ENCODE results near the gene ZNRD2.
"Not testable (repeated sequence)": the region's sequence is repeated elsewhere in the genome, so short reads cannot be mapped to it uniquely, and the experiment has no call there.

ZNRD2 gene

DNA sequence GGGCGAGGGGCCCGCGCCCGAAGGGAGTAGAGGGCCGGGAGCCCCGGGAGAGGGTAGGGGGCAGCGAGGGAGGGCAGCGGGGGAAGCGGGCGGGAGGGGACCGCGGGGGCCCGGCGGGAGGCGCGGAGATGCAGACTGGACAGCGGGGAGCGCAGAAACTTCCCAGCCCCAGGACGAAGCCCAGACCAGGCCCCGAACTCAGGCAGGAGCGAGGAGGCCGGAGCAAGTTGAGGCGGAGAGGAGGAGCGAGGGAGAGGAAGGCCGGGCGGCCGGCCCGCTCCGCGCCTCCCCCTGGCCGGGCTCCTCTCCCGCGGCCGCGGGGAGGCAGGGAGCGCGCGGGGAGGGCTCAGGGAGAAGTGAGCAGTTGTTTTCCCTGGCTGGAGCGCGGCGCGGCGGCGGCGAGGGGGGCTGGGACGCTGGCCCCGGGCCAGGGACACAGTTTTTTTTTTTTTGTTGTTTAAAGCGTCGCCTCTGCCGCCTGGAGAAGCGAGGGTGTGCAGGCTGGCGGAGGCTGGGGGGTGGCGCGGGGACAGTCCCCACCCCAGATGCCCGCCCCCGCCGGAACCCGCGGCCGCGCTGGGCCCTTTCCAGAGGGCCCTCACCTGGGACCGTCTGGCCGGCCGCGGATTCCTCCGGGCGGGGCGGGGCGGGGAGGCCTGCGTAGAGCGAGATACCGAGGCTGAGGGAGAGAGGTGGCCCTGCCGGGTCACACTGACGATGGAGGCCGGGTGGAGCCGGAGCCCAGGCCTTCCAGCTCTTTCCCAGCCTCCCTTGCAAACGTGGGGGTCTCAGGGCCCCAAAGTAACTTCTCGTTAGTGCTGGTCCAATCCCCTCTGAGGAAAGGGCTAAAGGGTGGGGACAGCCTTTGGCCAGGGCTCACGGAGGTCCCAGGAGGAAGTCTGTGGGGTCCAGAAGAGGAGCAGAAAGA, 12.0 kb upstream of the ZNRD2 start, which contains the start of gene LTBP3:
Gene LTBP3 (minus strand): TSS at position 358 of the 928 bp plus-strand sequence. CDS start 400 bp downstream, outside the sequence.
- H3K4me3 Mint-ChIP-seq, result peak within 1 kb of the TSS; percentile 84
- H3K27me3 Mint-ChIP-seq, result no peaks in the 10 kb centered on the region
- H3K9me3 Mint-ChIP-seq, result no peaks in the 10 kb centered on the region
- H3K36me3 Mint-ChIP-seq (ENCODE audit: low read depth), result no peaks in the 10 kb centered on the region
- H3K27ac Mint-ChIP-seq, result peak within 1 kb of the TSS; percentile 92
- peak; percentile 67 for DNase-seq
- H3K4me1 Mint-ChIP-seq (ENCODE audit: low read depth), result peaks cover 67% of the 10 kb centered on the region

DNA sequence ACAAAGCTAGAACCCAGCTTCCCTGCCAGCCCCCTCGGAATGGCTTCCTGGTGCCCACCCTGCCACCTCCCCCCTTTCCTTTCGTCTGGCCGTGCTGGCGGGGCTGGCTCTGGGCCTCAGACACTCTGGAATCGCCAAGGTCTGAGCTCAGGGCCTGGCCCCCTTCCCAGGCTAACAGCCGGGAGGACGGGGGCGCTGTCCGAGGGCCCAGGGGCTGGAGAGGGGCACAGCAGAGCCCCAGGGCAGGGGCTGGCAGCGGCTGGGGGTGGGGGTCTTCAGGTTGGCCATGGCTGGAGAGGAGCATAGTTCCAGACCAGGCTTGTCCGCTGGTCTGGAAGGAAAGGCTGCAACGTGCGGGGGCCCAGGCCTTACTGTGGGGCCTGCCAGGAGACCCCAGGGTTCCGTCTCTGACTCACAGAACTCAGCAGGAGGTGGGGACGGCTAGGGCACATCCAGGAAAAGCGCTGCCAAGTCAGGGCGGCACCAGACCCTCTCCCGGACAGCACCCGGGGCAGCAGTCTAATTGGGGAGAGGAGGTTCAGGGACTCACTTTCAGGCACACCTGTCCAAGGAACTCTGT, 11.3 kb upstream of the ZNRD2 start:
- peaks cover 69% of the 10 kb centered on the region for H3K4me1 Mint-ChIP-seq (ENCODE audit: low read depth)

DNA sequence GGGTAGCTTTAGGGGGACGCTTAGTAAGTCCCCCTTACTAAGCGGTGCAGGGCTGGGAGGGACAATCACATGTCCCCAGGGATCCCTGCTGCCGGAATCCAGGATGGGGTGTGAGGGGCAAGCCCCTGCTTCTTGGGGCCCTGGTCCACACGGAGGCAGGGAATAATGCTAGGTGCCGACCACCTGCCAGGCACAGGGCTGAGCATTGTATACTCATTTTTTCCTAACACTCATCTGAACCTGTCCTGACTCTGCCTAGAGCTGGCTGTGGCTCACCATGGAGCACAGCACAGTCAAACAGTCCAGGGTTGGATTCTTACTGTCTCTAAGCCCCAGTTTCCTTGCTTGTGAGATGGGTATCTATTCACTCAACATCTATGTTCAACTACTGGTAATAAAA, 10.7 kb upstream of the ZNRD2 start:
- Mint-ChIP-seq H3K4me3 (peak overlapping the region; percentile 38), H3K4me1 (ENCODE audit: low read depth) (peaks cover 66% of the 10 kb centered on the region), H3K36me3 (ENCODE audit: low read depth) (no peaks in the 10 kb centered on the region), H3K9me3 (no peaks in the 10 kb centered on the region), H3K27ac (peak overlapping the region; percentile 76), H3K27me3 (no peaks in the 10 kb centered on the region)
- no peak for DNase-seq

More for the DNA sequence above, 11.3 kb upstream of the ZNRD2 start:
- H3K4me3 Mint-ChIP-seq, result peak overlapping the region; percentile 63
- no peaks in the 10 kb centered on the region for H3K9me3 Mint-ChIP-seq
- H3K27ac Mint-ChIP-seq, result peak overlapping the region; percentile 87
- H3K36me3 Mint-ChIP-seq (ENCODE audit: low read depth), result no peaks in the 10 kb centered on the region
- H3K27me3 Mint-ChIP-seq, result no peaks in the 10 kb centered on the region
- DNase-seq, result no peak

DNA sequence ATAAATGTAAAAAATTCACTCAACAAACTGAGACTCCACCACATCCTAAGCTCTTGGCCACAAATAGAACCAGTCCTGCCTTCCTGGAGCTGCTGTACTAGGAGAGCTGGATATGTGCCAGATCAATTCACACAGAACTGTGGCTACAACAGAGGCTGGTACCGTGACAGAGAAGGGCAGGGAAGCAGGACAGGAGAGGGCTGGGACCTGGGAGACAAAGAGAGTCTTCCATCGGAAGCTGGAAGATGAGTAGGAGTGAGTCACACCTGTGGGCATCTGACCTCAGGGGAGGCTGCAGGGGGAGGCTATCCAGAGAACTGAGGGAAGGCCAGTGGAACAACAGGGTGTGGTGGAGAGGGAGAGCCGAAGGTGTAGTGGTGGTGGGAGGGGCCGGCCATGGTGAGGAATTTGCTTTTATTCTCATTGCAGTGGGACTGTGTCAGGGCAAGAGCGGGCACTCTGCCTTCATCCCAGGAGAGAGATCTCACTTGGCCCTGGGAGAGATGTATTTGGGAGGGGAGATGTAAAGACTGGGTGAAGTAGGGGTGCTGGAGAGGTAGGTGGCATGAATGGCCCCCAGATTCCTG, 10.2 kb upstream of the ZNRD2 start:
- no peaks in the 10 kb centered on the region for H3K9me3 Mint-ChIP-seq
- no peaks in the 10 kb centered on the region for H3K27me3 Mint-ChIP-seq
- no peaks in the 10 kb centered on the region for H3K36me3 Mint-ChIP-seq (ENCODE audit: low read depth)
- no peak for DNase-seq
- H3K4me1 Mint-ChIP-seq (ENCODE audit: low read depth), result peaks cover 64% of the 10 kb centered on the region
- H3K4me3 Mint-ChIP-seq, result no peak overlapping the region
- H3K27ac Mint-ChIP-seq, result peak overlapping the region; percentile 76

DNA sequence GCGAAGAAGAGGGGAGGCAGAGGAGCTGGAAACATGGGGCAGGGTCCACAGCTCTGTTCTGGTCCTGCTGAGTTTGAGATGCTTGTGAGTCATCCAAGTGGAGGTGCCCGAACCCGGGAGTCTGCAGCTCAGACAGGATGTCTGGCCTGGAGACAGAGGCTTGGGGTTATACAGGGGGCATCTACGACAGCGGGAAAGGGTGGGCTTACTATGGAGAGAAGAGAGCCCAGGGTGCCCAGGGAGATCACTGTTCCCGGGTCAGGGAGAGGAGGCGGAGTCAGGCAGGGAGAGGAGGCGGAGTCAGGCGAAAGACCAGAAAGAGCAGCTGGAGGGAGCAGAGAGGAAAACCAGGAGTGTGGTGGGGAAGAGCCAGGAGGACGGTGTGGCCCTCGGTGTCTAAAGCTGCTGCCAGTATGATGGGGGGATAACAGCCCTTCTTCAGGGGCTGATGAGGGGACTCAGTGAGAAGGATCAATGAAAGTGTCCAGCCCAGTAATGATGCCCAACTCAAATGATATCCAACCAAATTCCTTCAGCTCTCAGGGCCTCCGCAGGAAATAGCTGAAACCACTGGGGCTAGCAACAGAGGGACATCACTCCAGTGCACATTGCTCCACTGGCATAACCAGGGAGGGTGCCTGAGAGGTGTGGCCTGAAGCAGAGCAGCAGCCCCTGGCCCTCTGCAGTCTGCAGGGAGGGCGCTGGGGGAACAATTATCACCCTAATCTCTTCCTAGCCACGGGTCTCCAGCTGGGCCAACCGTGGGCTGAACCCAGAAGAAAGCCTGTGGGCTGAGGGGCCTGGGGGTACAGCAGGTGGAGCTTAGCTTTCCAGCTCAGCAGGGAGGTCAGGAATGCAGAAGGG, 9.5 kb upstream of the ZNRD2 start:
- DNase-seq, result no peak
- Mint-ChIP-seq H3K4me3 (no peak overlapping the region), H3K4me1 (ENCODE audit: low read depth) (peaks cover 64% of the 10 kb centered on the region)

DNA sequence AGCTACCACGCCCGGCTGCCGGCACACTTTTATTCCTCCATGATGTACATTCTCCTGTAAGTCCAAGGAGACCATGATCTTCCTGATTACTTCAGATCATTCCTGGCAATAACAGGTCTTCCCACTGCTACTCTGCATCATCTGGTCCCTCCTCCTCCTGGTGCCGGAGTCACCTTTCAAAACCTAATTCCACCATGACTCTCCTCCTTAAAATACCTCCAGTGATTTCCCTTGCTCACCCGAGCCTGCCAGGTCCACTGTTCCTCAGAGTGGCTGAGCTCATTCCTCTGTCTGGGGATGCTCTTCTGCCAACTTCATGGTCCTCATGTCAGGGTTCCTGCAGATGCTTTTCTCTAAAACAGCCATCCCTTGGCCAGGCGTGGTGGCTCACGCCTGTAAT, 8.3 kb upstream of the ZNRD2 start:
- Mint-ChIP-seq H3K4me3 (no peak overlapping the region), H3K4me1 (ENCODE audit: low read depth) (peaks cover 64% of the 10 kb centered on the region)

More for the DNA sequence above, 9.5 kb upstream of the ZNRD2 start:
- Mint-ChIP-seq H3K27ac (peak overlapping the region; percentile 76), H3K36me3 (ENCODE audit: low read depth) (no peaks in the 10 kb centered on the region), H3K9me3 (no peaks in the 10 kb centered on the region), H3K27me3 (no peaks in the 10 kb centered on the region)

DNA sequence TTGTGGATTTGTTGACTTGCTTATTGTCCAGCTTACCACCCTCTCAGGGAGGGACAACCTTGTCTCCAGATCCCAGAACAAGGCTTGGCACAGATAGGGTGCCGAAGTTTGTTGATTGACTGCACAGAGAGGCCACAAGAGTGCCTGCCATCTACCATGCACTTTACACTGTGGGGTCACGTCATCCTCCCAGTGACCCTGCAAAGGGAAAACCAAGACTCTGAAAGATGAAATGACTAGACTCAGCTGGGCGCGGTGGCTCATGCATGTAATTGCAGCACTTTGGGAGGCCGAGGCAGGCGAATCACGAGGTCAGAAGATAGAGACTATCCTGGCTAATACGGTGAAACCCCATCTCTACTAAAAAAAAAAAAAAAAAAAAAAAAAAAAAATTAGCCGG, 7.5 kb upstream of the ZNRD2 start:
- no peak for DNase-seq
- Mint-ChIP-seq H3K27me3 (no peaks in the 10 kb centered on the region), H3K36me3 (ENCODE audit: low read depth) (no peaks in the 10 kb centered on the region), H3K4me3 (no peak overlapping the region), H3K9me3 (no peaks in the 10 kb centered on the region), H3K27ac (peak overlapping the region; percentile 40), H3K4me1 (ENCODE audit: low read depth) (peaks cover 62% of the 10 kb centered on the region)

More for the DNA sequence above, 8.3 kb upstream of the ZNRD2 start:
- DNase-seq, result no peak
- H3K27me3 Mint-ChIP-seq, result no peaks in the 10 kb centered on the region
- H3K27ac Mint-ChIP-seq, result peak overlapping the region; percentile 35
- no peaks in the 10 kb centered on the region for H3K36me3 Mint-ChIP-seq (ENCODE audit: low read depth)
- H3K9me3 Mint-ChIP-seq, result no peaks in the 10 kb centered on the region

DNA sequence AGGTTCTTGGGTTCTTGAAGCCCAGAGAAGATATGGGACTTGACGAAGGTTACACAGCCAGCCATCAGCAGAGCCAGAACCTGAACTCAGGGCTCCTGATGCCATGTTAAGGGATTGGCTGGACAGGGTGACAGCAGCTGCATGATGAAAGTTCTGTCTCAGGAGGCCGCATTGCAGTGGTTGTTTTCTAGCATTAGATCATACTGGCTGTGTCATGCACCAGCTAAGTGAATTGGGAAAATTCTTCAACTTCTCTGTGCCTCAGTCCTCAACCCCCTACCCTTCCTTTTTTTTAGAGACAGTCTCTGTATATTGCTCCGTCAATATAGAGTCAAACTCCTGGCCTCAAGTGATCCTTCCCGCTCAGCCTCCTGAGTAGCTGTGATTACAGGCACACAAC, 6.7 kb upstream of the ZNRD2 start:
- Mint-ChIP-seq H3K4me3 (no peak overlapping the region), H3K27ac (peak overlapping the region; percentile 71), H3K27me3 (no peaks in the 10 kb centered on the region), H3K9me3 (no peaks in the 10 kb centered on the region), H3K36me3 (ENCODE audit: low read depth) (peaks cover 5% of the 10 kb centered on the region), H3K4me1 (ENCODE audit: low read depth) (peaks cover 67% of the 10 kb centered on the region)
- DNase-seq, result no peak

DNA sequence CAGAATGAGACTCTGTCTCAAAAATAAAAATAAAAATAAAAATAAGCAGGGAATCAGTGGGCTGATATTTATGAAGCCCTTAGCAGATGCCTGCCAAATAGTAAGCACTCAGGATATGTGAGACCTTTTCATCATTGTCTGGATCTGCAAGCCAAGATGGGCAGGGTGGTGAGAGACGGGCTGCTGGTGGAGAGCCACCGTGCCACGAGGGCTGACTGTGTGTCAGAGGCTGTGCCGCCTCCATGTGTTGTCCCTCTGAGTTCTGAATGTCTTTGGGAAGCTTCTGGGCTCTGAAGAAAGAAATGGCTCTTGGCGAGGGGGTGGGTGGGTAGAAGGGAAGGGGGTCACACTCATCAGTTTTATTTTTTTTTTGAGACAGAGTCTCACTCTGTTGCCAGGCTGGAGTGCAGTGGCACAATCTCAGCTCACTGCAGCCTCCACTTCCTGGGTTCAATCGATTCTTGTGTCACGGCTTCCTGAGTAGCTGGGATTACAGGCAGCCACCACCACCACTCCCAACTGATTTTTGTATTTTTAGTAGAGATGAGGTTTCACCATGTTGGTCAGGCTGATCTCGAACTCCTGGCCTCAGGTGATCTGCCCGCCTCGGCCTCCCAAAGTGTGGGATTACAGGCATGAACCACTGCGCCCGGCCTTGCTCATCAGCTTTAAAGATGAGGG, 5.3 kb upstream of the ZNRD2 start:
- Mint-ChIP-seq H3K4me1 (ENCODE audit: low read depth) (peaks cover 59% of the 10 kb centered on the region), H3K36me3 (ENCODE audit: low read depth) (peaks cover 16% of the 10 kb centered on the region), H3K4me3 (peak overlapping the region; percentile 57), H3K27ac (peak overlapping the region; percentile 97)
- DNase-seq, H3K27me3 Mint-ChIP-seq, H3K9me3 Mint-ChIP-seq: not testable (repeated sequence)

DNA sequence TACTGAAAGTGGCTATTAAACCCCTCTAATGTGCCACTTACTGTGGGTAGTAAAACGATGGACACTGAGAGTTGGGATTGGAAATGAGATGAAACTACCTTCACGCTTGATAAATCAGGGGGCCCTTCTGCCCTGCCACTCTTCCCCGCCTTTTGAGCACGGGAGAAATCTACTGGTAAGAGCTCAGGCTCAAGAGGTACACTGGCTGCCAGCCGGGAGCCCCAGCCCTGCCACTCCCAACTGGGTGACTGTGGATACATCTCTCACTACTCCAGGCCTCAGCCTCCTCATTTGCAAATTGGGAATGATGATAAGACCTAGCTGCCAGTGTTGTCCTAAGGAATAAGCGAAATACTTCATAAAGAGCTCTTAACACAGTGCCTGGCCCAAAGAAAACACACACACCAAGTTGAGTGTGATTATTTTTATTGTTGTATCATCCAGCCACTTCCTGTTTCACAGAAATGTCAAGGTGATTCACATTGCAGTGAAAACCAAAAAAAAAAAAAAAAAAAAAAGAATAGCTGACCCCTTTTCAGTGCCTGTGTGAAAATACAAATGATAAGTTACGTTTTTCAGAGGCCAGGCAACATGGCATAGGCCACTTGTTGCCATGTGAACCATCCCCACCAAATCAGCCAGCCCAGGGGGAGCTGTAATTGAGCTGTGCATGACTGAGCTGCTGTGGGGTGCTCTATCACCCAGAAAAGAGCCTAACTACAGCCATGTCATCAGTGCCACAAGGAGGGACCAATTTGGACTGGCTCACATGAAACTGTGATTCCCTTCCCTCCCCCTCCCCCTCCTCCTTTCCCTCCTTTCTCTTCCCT, 4.4 kb upstream of the ZNRD2 start:
- Mint-ChIP-seq H3K9me3 (no peaks in the 10 kb centered on the region), H3K27me3 (no peaks in the 10 kb centered on the region), H3K4me1 (ENCODE audit: low read depth) (peaks cover 53% of the 10 kb centered on the region), H3K36me3 (ENCODE audit: low read depth) (peaks cover 23% of the 10 kb centered on the region), H3K4me3 (peak overlapping the region; percentile 57), H3K27ac (peak overlapping the region; percentile 97)
- DNase-seq, result peak; percentile 54

DNA sequence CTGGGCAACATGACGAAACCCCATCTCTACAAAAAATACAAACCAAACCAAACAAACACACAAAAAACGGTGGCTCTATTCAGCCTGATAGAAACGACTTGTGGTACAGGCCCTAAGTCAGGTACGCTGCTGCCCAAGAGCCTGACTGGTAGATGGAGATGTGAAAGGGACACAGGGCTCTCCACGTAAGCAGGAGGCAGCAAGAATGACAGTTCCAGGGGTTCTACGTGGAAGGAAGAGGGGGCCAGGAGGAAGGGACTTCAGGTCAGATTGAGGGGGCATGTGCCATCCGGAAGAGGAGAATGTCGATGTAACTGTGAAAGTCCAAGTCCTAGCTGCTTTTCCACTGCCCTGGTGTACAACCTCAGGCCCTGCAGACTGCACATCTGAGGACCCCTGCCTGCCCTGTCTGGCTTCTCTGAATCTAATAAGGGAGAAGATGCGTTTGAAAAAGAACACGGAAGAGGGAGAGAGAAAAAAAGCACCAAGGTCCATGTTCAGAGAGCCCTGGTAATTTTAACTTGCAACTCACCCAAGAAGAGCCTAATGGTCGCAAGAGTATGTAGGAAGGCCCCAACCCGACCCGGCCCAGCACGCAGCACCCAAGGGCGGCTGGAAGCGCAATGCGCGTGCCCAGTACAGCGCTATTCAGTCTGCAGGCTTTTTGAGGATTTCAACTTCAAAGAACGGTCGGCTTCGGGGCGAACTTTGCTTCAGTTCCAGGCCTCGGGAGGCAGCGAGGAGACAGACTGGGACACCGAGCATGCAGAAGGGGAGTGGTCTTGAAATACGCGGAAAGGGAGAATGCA, 909 bp upstream of the ZNRD2 start:
- Mint-ChIP-seq H3K27me3 (no peaks in the 10 kb centered on the region), H3K36me3 (ENCODE audit: low read depth) (peaks cover 50% of the 10 kb centered on the region), H3K27ac (peak overlapping the region; percentile 98), H3K4me1 (ENCODE audit: low read depth) (peaks cover 64% of the 10 kb centered on the region), H3K9me3 (no peaks in the 10 kb centered on the region), H3K4me3 (peak overlapping the region; percentile 100)
- DNase-seq, result no peak

DNA sequence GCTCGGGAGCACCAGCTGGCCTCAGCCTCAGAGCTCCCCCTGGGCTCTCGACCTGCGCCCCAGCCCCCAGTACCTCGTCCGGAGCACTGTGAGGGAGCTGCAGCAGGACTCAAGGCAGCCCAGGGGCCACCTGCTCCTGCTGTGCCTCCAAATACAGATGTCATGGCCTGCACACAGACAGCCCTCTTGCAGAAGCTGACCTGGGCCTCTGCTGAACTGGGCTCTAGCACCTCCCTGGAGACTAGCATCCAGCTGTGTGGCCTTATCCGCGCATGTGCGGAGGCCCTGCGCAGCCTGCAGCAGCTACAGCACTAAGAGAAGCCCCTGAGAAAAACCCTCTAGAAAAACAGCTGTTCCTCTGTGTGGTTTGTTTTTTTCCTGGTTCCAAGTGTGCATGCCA, 1.1 kb downstream of the ZNRD2 start:
- Mint-ChIP-seq H3K27ac (peak overlapping the region; percentile 98), H3K27me3 (no peaks in the 10 kb centered on the region), H3K4me3 (peak overlapping the region; percentile 100), H3K4me1 (ENCODE audit: low read depth) (peaks cover 59% of the 10 kb centered on the region), H3K9me3 (no peaks in the 10 kb centered on the region), H3K36me3 (ENCODE audit: low read depth) (peaks cover 64% of the 10 kb centered on the region)
- no peak for DNase-seq
